ENCODE measurements around the gene UFD1. TPM values are rescaled to one million over a fixed set of nuclear protein-coding genes. Genes with fewer than 3 reads are reported as not detected.
A peak's percentile ranks its signal among the peaks of the same experiment; 100 is the strongest.

UFD1 gene
- total and polyA plus RNA-seq, 4 experiments from 2014 or later = 42.0 to 126 (median 65.0) TPM

- Histone ChIP-seq H3K4me1 (ENCODE audit: insufficient read depth, low read length) (peaks cover 59% of the 10 kb centered on the region), H3K27me3 (ENCODE audit: insufficient read depth, low read length) (no peaks in the 10 kb centered on the region), H3K4me3 (ENCODE audit: low read length in 2 of 2) (no peak overlapping the region), H3K36me3 (ENCODE audit: insufficient read depth, low read length) (no peaks in the 10 kb centered on the region), H3K9me3 (ENCODE audit: control insufficient read depth in 1 of 2, low read length in 2 of 2) (no peaks in the 10 kb centered on the region), H3K27ac (ENCODE audit: low read depth, low read length) (peak overlapping the region; percentile 60)
- Mint-ChIP-seq H3K4me3 (peak overlapping the region; percentile 34 to 74 (median 58)), H3K4me1 (peaks cover 53 to 78% (median 64%) of the 10 kb centered on the region in 4 donors), H3K27ac (peak overlapping the region; percentile 76 to 94 (median 92)), H3K36me3 (peaks cover 0 to 2% of the 10 kb centered on the region in 2 donors), H3K27me3 (no peaks in the 10 kb centered on the region), H3K9me3 (no peaks in the 10 kb centered on the region)
- CTCF ChIA-PET (ENCODE audit: partially characterized antibody) = no interaction called here
- POLR2A ChIA-PET (ENCODE audit: partially characterized antibody) = interaction anchor here (2.8 to 2.9 kb wide), 3 partner anchors 12 to 59 kb away, joined by 13 to 27 read pairs (median 17); partner anchors contain the start of genes C22orf39, CDC45, HIRA and MRPL40
- intact Hi-C loops (cut with micrococcal nuclease) = no loop called here
- peak; percentile 56 to 74 (median 63) for DNase-seq
These were observed 59.4 kb downstream of the UFD1 start for GRCh38 chr22:19419464-19420178.

- Mint-ChIP-seq H3K27ac (peak overlapping the region; percentile 76 to 94 (median 92)), H3K27me3 (no peaks in the 10 kb centered on the region), H3K4me1 (peaks cover 51 to 75% (median 62%) of the 10 kb centered on the region in 4 donors), H3K36me3 (peaks cover 0 to under 1% of the 10 kb centered on the region in 2 donors), H3K4me3 (peak overlapping the region; percentile 25 to 71 (median 59)), H3K9me3 (no peaks in the 10 kb centered on the region)
- H3K4me1 ChIP-seq (ENCODE audit: insufficient read depth, low read length) = peaks cover 59% of the 10 kb centered on the region
- H3K9me3 ChIP-seq (ENCODE audit: control insufficient read depth in 1 of 2, low read length in 2 of 2) = no peaks in the 10 kb centered on the region
- intact Hi-C loops (cut with micrococcal nuclease) = no loop called here
- H3K36me3 ChIP-seq (ENCODE audit: insufficient read depth, low read length) = no peaks in the 10 kb centered on the region
- H3K27me3 ChIP-seq (ENCODE audit: insufficient read depth, low read length) = no peaks in the 10 kb centered on the region
- CTCF ChIA-PET (ENCODE audit: partially characterized antibody) = no interaction called here
- no peak overlapping the region for H3K4me3 ChIP-seq (ENCODE audit: low read length in 2 of 2)
- POLR2A ChIA-PET (ENCODE audit: partially characterized antibody) = interaction anchor here (2.8 to 2.9 kb wide), 3 partner anchors 13 to 60 kb away, joined by 13 to 27 read pairs (median 17); partner anchors contain the start of genes C22orf39, CDC45, HIRA and MRPL40
- no peak for DNase-seq
- peak overlapping the region; percentile 60 for H3K27ac ChIP-seq (ENCODE audit: low read depth, low read length)
These were observed 59.9 kb downstream of the UFD1 start for GRCh38 chr22:19419086-19419463.

DNA sequence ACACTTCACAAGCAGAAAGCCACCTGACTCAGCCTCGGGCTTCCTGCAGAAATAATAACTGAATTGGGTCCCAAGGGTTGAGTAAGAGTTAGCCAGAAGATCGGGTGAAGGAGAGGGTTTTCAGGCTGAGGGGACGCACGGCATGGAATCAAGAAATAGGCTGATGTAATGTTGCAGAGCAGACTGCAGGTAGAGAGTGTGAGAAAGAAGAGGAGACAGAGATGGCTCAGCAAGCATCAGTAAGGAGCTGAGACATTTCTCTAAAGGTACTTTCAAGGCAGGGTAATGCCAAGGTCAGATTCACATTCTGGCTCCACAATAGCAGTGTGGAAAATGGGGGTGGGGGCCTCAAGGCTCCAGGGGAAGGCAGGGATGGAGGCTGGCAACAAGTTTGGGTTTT lies 66.1 kb downstream of the UFD1 start:
- H3K9me3 Mint-ChIP-seq = no peaks in the 10 kb centered on the region

GRCh38 chr22:19412478-19412877 lies 66.5 kb downstream of the UFD1 start:
- CTCF ChIA-PET (ENCODE audit: partially characterized antibody) = no interaction called here
- H3K27me3 ChIP-seq (ENCODE audit: insufficient read depth, low read length) = no peaks in the 10 kb centered on the region
- Mint-ChIP-seq H3K27ac (peak overlapping the region in 3 of 7 donors; percentile 42 to 71 (median 43)), H3K4me1 (peaks cover 17 to 39% (median 27%) of the 10 kb centered on the region in 4 donors), H3K9me3 (no peaks in the 10 kb centered on the region), H3K27me3 (no peaks in the 10 kb centered on the region), H3K36me3 (peaks cover 22 to 30% of the 10 kb centered on the region in 2 donors), H3K4me3 (no peak overlapping the region)
- H3K4me3 ChIP-seq (ENCODE audit: low read length in 2 of 2) = no peak overlapping the region
- POLR2A ChIA-PET (ENCODE audit: partially characterized antibody) = no interaction called here
- peaks cover 27% of the 10 kb centered on the region for H3K36me3 ChIP-seq (ENCODE audit: insufficient read depth, low read length)
- H3K9me3 ChIP-seq (ENCODE audit: control insufficient read depth in 1 of 2, low read length in 2 of 2) = no peaks in the 10 kb centered on the region
- no peak overlapping the region for H3K27ac ChIP-seq (ENCODE audit: low read depth, low read length)
- DNase-seq = no peak
- H3K4me1 ChIP-seq (ENCODE audit: insufficient read depth, low read length) = peaks cover under 1% of the 10 kb centered on the region
- intact Hi-C loops (cut with micrococcal nuclease) = no loop called here

More for the DNA sequence above, 66.1 kb downstream of the UFD1 start:
- intact Hi-C loops (cut with micrococcal nuclease) = no loop called here
- no peak overlapping the region for H3K27ac ChIP-seq (ENCODE audit: low read depth, low read length)
- no peaks in the 10 kb centered on the region for H3K27me3 ChIP-seq (ENCODE audit: insufficient read depth, low read length)
- H3K9me3 ChIP-seq (ENCODE audit: control insufficient read depth in 1 of 2, low read length in 2 of 2) = no peaks in the 10 kb centered on the region
- peak overlapping the region in 1 of 8 donors; percentile 10 for H3K4me3 Mint-ChIP-seq
- H3K4me1 Mint-ChIP-seq = peaks cover 18 to 43% (median 29%) of the 10 kb centered on the region in 4 donors
- H3K36me3 Mint-ChIP-seq = peaks cover 17 to 27% of the 10 kb centered on the region in 2 donors
- no peak for DNase-seq
- H3K36me3 ChIP-seq (ENCODE audit: insufficient read depth, low read length) = peaks cover 23% of the 10 kb centered on the region
- H3K27ac Mint-ChIP-seq = peak overlapping the region in 2 of 7 donors; percentile 43 to 71
- H3K4me1 ChIP-seq (ENCODE audit: insufficient read depth, low read length) = peaks cover 5% of the 10 kb centered on the region
- H3K27me3 Mint-ChIP-seq = no peaks in the 10 kb centered on the region
- POLR2A ChIA-PET (ENCODE audit: partially characterized antibody) = no interaction called here
- no peak overlapping the region for H3K4me3 ChIP-seq (ENCODE audit: low read length in 2 of 2)
- CTCF ChIA-PET (ENCODE audit: partially characterized antibody) = no interaction called here

DNA sequence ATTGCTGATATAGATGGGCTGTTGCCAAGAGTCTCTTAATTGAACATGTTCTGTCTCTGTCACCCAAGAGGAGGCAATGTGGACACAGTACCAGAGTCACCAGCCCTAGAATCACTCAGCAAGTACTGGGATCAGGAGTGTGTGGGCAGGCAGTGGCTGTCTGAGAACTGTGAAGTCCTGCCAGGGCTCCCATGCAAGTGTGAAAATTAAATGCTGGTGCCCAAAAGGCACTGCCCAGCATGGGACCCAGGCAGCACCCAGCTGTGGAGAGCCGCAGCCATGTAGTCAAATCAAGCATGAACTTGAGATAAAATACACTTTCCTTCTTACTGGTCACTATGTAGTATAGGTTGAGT lies 67.3 kb downstream of the UFD1 start:
- intact Hi-C loops (cut with micrococcal nuclease) = no loop called here
- H3K27ac ChIP-seq (ENCODE audit: low read depth, low read length) = no peak overlapping the region
- Mint-ChIP-seq H3K27ac (peak overlapping the region in 1 of 7 donors; percentile 47), H3K4me3 (no peak overlapping the region), H3K4me1 (peaks cover 17 to 34% (median 24%) of the 10 kb centered on the region in 4 donors), H3K9me3 (no peaks in the 10 kb centered on the region), H3K27me3 (no peaks in the 10 kb centered on the region), H3K36me3 (peaks cover 30 to 39% of the 10 kb centered on the region in 2 donors)
- H3K4me1 ChIP-seq (ENCODE audit: insufficient read depth, low read length) = no peaks in the 10 kb centered on the region
- POLR2A ChIA-PET (ENCODE audit: partially characterized antibody) = no interaction called here
- H3K9me3 ChIP-seq (ENCODE audit: control insufficient read depth in 1 of 2, low read length in 2 of 2) = no peaks in the 10 kb centered on the region
- CTCF ChIA-PET (ENCODE audit: partially characterized antibody) = no interaction called here
- H3K4me3 ChIP-seq (ENCODE audit: low read length in 2 of 2) = no peak overlapping the region
- peaks cover 35% of the 10 kb centered on the region for H3K36me3 ChIP-seq (ENCODE audit: insufficient read depth, low read length)
- DNase-seq = no peak
- H3K27me3 ChIP-seq (ENCODE audit: insufficient read depth, low read length) = no peaks in the 10 kb centered on the region

GRCh38 chr22:19410941-19411689 lies 67.9 kb downstream of the UFD1 start:
- Histone ChIP-seq H3K27ac (ENCODE audit: low read depth, low read length) (no peak overlapping the region), H3K4me1 (ENCODE audit: insufficient read depth, low read length) (no peaks in the 10 kb centered on the region), H3K9me3 (ENCODE audit: control insufficient read depth in 1 of 2, low read length in 2 of 2) (no peaks in the 10 kb centered on the region), H3K36me3 (ENCODE audit: insufficient read depth, low read length) (peaks cover 39% of the 10 kb centered on the region), H3K27me3 (ENCODE audit: insufficient read depth, low read length) (no peaks in the 10 kb centered on the region), H3K4me3 (ENCODE audit: low read length in 2 of 2) (no peak overlapping the region)
- Mint-ChIP-seq H3K36me3 (peaks cover 33 to 42% of the 10 kb centered on the region in 2 donors), H3K9me3 (no peaks in the 10 kb centered on the region), H3K27me3 (no peaks in the 10 kb centered on the region), H3K27ac (peak overlapping the region in 2 of 7 donors; percentile 17 to 47), H3K4me3 (no peak overlapping the region), H3K4me1 (peaks cover 17 to 34% (median 24%) of the 10 kb centered on the region in 4 donors)
- intact Hi-C loops (cut with micrococcal nuclease) = no loop called here
- no peak for DNase-seq
- ChIA-PET POLR2A (ENCODE audit: partially characterized antibody) (no interaction called here), CTCF (ENCODE audit: partially characterized antibody) (interaction anchor here (1.0 kb wide), 1 partner anchor 219 kb away, joined by 4 read pairs; no protein-coding TSS in a partner anchor)

Measured in CD4-positive, alpha-beta memory T cell (primary cell).